ENCODE data around the gene CD164.

Gene CD164

DNA sequence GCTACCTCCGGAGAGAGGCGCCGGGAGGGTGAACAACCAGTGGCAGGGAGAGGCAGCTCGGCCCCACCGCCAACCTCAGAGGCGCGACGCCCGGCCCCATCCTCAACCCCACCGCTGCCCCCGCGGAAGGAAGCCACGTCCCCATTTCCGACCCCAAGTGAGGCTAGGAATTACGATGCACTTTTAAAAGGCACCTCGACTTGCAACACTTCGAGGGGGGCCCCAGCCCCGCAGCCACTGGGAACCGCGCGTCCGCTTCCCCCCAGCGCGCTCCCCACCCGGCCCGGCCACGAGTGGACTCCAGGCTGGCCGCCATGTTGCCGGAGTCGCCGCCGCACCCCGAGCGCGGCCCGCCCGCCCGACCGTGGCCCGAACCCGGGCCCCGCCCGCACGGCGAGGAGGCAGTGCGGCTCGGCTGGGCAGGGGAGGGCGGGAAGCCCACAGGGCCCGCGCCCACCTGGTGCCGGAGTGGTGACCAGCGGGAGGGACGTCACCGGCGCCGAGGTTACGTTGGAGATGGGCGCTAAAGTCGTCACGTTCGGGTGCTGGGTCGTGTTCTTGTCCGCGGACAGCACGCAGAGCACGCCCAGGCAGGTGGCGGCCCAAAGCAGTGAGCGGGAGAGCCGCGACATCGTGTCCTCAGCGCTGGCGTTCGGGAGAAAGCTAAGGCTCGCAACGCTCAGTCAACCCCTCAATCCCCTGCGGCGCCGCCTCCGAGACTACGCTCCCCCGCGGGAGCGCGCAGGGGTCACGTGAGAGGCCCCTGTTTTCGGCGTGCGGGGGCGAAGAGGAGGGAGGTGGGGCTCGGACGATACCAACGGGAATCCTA is at the start of gene CD164:
TSS of gene CD164 (minus strand) at position 721 of the 829 bp plus-strand sequence. CDS start at position 632, 89 bp downstream.
- DNase-seq = peak; percentile 91

DNA sequence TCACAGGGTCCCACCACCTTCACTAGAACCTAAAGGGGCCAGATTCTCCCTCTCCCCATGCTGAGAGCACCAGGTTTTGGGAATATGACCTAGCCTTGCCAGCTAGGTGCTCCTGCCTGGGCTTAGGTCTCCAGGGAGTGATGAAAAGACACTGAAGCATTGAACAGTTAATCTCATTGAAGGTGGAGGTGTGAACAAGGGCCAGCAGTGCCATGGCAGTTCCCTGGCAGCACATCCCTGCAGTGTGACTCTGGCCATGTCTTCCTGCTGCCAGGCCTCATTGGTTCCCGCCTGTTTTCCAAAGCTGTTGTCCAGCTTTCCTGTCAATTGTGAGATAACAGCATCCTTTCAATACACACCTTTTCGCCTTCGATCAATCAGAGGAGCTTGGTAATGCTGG is 47.2 kb upstream of the CD164 start:
- DNase-seq = no peak

DNA sequence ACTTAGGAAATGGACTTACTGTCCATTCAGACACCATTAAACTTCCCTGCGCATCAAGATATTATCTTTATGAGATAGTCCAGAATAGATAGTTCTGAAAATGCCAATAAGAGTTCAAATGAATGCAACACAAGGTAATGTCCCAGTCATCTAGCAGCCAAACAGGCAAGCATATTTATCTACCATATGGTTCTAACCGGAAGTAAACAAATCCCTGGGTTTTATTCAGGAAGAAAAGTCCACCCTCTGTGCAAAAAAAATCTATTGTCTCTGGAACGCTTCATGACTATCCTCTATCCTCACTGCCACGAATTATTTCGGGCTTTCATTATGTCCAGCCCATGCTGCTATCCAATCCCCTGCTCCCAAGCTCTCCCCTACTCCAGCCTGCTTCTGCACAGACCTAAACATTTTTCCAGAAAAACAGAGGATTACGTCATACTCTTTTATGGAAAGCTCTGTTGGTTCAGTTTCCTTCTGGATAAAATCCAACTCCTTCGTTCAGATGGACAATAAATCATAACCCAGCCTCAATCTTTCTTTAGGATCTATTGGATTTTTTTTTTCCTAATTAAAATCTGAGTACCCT is 46.7 kb upstream of the CD164 start:
- DNase-seq = no peak

DNA sequence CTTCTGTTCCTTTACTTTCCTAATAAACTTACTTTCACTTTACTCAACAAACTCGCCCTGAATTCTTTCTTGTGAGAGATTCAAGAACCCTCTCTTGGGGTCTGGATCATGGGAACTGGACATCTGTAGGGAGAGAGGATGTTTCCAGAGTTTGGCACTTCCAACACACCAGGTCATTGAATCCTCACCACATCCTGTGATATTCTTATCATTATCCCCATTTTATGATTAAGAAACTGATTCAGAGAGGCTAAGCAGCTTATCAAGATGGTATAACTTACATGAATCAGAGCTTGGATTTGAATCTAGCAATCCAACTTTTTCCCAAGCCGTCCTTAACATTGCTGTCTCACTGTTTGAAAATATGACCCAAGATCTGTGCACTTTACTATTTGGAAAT is 42.7 kb upstream of the CD164 start:
- DNase-seq = no peak

DNA sequence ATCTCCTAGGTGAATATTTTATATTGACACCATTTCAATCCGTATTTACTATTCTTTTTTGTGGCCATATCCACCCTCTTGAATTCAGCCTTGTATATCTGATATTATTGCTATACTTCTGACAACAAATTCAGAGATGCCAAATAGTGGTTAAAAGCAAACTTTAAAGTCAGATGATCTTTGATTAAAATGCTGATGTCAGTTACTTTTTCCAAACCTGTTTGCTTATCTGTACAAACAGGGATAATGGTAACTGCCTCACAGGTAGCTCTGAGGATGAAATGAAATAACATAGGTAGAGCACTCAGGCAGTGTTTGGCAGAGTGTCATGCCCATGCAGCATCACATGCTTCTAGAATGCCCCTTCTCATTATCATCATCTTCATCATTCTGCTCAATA is 38.9 kb upstream of the CD164 start:
- DNase-seq = no peak

- no peak for DNase-seq
Measured at GRCh38 chr6:109420751-109421150, 38.5 kb upstream of the CD164 start.

- no peak for DNase-seq
Measured at GRCh38 chr6:109417646-109418045, 35.4 kb upstream of the CD164 start.

DNA sequence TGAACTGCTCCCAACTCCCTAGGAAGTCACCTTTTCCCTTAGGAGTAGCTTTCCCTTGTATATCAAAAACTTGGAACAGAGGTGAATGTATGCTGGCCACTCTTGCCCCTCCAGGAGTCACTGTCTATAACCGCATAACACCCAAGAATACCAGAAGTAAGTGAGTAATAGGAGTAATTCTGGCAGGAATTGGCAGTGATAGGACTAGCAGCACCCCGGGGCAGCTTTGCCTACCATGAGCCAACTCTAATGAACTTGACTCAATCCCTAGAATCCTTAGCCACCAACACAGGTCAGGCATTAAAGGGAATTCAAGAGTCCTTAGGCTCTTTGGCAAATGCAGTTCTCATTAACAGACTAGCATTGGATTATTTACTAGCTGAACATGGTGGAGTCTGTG is 28.8 kb upstream of the CD164 start:
- no peak for DNase-seq

DNA sequence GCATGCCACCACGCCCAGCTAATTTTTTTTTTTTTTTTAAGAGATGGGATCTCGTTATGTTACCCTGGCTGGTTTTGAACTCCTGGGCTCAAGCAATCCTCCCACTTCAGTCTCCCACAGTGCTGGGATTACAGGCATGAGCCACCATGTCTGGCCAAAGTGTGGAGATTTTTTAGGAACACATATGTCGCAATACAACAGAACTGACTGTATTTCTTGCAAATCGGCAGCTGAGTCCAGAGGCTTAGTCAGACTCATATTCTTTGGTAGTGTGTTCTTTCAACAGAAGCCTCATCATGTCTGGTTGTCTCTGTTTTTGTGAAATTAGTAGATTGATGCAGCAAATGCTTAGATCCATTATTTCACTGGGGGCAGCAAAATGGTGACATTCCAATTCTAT is 23.9 kb upstream of the CD164 start:
- no peak for DNase-seq

DNA sequence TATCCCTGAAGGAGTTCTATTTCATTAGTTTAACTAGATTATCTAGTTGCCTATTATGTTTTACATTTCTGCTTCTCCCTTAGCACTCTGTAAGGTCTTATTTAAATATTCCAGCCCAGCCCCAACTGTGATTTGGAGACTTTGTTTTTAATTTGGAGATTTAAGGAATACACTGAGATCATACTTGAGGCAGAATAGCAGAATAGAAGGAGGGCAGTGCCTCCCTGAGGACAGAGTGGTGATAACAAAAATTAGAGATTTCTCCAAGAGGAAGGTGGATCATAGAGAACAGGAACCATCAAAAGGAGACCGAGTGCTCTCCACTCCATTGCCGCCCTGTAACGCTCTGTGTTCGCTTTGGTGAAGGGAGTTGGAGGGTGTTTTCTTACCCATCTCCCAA is 14.8 kb upstream of the CD164 start:
- no peak for DNase-seq

DNA sequence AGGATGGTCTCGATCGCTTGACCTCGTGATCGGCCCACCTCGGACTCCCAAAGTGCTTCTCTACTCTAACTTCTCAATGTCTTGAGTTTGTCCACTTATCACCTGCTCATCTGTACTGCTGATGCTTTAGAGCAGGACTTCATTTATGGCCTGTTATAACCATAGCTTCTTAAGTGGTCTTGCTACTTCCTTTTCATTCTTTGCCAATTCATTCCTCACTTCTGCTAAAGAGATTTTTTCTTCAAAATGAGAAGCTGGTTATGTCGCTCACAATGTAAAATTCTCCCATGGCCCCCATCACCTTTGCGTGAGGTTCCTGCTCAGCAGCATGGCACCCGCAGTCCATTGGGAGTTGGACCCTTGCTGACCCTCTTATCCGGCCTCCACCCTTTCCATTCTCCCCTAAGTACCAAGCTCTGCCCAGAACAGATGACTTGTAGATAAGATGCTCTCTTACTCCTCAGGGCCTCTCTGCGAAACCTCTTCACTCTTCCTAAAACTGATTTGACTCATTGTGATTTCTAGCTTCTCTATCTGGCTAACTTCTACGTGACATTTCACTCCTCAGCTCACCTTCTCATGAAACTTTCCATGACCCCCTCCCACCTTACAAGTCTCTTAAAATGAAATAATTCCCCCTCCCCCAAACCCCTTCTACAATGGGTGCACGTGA is 13.9 kb upstream of the CD164 start:
- DNase-seq = no peak

GRCh38 chr6:109393886-109394281 is 11.6 kb upstream of the CD164 start:
- no peak for DNase-seq

DNA sequence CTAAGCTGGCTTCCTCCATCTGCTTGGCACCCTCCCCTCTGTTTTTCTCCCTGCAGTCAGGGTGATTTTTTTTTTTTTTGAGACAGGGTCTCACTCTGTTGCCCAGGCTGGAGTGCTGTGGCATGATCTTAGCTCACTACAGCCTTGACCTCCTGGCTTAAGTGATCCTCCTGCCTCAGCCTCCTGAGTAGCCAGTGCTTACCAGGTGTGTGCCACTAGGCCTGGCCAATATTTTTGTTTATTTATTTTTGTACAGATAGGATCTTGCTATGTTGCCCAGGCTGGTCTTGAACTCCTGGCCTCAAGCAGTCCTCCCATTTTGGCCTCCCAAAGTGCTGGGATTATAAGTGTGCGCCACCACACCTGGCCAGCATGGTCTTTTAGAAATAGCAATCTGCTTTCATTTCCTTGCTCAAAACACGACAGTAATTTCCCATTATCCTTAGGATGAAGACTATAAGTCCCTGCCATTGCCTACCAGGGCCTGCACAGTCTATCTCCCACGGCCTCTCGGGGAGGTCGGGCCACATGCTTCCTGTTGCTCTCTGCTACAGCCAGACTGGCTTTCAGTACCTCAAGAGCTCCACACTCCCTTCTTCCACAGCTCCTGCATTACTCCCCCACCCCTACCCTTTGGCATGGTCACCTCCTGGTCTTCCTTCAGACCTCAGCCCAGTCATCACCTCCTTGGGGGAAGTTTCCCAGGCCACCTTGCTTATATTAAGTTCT is 11.1 kb upstream of the CD164 start:
- no peak for DNase-seq

DNA sequence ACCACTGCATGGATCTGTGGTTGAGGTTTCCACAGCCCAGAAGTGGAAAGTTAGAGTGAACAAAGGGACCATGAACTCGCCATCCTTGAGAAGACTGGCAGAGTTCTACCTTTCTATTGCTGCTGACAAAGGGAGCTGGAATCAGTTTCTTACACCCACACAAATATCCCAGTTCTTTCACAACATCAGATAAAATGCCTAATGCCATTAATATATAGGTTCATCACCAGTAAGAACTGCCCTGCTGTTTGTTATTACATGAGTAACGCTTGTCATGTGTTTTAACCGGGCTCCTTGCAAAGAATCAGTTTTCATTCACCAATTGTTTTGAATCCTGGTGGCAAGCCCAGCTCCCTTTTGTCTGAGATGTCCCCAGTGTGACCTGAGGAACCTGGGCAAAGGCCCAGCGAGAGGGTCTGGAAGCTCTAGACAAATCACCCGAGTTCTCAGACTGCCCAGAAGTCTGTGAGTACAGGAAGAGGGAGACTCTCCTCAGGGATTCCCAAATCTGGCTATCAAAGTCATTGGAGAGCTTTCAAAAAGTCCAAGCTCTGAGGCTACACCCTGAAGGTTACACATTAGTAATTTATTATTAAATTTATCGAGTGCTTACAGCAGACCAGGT is 7.5 kb upstream of the CD164 start:
- DNase-seq = no peak

- no peak for DNase-seq
Measured at GRCh38 chr6:109388265-109388664, 6.0 kb upstream of the CD164 start.

DNA sequence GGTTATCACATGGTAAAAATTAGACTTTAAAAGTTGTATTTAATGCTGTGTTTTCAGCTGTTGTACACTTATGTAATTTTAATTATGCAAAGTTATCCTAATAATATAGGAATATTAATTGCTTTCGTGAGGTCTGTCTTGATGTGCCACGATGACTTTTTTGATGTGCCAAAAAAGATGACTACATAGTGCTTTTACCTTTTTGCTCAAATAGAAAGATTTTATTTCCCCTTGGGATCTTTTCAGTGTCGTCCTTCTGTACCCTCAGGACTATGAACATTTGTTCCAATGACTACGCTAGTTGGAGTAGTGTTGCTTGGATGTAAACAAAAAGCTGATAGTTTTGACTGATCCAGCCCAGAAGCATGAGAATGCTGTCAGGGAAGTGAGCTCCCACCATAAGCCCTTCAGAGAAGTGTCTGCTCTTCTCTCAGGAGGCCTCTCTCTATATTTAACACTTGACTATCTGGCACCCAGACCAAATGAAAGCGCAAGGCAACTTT is 1.2 kb upstream of the CD164 start:
- DNase-seq = no peak

GRCh38 chr6:109382576-109383437 is 540 bp upstream of the CD164 start:
- DNase-seq = peak; percentile 76

DNA sequence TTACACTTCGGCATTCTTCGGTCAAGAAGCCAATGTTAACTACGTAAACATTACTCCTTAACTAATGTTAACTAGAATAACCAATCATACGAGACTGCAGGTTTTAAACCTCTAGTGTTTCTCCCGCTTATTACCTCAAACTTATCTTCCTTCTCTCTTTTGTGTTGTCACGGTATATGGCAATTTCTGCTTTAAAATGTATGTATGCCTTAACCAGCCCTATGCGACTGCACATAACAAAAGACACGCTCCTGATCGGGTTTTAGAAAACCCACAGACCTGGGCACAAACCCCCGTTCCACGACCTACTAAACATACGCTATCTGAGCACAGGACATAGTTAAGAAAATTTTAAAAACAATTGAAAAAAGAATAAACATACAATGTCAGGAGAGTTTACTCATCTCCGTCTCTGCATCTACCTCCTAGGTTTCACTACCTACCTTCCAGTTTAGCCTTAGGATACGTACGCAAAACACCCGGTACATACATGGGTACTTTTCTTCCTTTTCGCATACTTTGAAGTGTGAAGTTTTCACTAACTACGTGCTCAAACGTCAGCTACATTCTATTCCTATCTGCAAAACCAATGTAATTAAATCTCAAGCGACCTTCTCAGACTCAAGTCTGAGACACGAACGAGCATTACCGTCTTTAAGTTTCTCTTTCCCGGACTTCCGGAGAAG is 1.1 kb downstream of the CD164 start:
- no peak for DNase-seq

GRCh38 chr6:109379711-109380110 is 2.6 kb downstream of the CD164 start:
- no peak for DNase-seq

DNA sequence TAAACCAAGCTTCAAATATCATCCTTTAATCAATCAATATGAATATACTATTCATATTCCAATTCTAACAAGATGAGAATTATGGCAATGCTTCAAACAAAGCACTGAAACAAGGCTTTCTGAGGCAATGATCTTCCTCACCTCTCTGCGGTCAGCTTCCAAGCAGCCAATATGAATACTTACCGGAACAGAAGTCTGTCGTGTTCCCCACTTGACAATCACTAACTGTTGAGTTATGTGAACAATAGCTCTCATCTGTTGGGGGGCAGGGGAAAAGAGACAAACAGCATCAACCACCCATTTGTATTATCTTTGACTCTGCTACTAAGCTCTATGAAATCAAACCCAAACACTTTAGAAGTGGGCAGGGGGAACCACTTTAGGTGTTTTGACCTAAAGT is 4.5 kb downstream of the CD164 start:
- DNase-seq = no peak

DNA sequence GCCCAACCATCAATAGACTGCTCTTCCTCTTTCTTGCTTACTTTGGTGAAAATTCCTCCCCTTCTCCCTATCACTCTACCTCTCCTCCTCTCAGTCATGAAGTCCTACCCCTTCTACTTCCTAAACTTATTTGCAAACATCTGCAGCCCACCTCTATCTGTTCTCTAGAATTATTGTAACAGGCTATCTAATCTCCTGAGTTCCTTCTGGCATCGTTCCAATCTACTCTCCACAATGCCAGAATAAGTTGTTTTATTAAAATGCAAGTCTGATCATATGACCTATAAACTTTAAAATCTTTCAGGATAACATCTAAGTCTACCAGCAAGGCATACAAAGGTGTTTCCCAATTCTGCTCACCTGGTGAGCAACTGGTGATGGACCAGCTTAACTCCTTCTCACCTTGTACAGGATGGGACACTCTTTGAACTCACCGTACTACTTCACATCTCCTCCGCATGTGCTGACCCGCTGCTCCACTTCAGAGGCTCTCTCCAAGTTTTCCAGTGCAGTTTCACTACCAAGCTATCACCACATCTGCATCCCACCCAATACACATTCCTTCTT is 7.9 kb downstream of the CD164 start:
- DNase-seq = no peak
